Stimulated activated CD4-positive, alpha-beta T cell treated with anti-CD3 and anti-CD28 coated beads, Interleukin-2, amount 100 ng/mL, for 4 hours (primary cell): ENCODE results near the gene SDC4.

Source experiments
- DNase-seq: peaks from one replicate; pipeline ENCODE4 v3.0.0-alpha.2; 2020; ENCODE audit warnings: low read depth

SDC4 gene

DNA sequence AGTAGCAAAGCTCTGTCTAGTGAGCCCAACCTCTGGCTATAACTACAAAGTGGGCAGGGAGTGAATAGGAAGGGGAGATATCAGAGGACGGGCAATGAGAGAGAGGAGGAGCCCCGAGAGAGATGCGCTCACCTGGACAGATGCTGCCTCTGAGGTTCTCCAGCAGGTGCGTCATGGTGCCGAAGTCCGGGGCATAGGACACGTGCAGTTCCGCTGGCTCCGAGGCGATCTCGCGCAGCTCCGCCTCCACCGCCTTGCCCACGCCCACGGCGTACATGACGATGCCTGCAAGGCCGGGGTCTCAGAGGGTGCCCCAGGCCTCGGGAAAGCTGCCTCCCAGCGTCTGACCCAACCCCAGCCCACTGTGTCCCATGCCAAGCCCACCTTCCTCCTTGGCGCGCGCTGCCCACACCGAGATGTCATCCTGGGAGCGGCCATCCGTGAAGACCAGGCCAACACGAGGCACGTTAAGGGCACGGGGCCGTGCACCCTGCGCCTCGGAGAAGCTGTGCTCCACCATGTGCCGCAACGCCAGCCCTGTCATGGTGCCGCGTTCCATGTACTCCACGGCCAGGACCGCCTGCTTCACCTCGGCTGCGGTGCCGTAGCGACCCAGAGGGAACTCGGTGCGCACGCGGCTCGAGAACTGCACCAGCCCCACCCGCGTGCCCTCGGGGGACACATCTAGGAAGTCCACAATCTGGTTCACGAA, 50.3 kb downstream of the SDC4 start:
- no peak for DNase-seq

DNA sequence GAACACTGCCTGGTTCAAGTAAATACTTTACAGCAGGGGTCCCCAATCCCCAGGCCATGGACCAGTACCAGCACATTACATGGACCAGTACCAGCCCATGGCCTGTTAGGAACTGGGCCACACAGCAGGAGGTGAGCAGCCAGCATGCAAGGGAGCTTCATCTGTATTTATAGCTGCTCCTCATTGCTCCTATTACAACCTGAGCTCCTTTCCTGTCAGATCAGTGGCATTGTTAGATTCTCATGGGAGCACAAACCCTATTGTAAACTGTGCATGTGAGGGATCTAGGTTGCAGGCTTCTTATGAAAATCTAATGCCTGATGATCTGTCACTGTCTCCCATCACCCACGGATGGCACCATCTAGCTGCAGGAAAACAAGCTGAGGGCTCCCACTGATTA, 53.6 kb downstream of the SDC4 start:
- DNase-seq: no peak

DNA sequence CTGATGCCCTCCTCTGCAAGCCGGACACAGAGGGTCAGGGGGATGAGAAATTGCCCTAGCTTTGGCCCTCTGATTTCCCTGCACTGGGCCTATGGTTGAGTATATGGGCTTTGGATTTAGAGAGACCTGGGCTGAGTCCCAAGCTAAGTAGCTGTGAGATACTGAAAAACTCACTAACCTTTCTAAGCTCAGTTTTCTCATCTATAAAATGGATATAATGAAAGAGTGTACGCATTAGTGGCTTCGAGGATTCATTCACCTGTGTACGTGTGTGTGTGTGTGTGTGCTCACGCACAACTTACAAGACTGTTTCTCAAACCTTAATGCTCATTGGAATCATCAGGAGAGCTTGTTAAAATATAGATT, 54.2 kb downstream of the SDC4 start:
- no peak for DNase-seq

DNA sequence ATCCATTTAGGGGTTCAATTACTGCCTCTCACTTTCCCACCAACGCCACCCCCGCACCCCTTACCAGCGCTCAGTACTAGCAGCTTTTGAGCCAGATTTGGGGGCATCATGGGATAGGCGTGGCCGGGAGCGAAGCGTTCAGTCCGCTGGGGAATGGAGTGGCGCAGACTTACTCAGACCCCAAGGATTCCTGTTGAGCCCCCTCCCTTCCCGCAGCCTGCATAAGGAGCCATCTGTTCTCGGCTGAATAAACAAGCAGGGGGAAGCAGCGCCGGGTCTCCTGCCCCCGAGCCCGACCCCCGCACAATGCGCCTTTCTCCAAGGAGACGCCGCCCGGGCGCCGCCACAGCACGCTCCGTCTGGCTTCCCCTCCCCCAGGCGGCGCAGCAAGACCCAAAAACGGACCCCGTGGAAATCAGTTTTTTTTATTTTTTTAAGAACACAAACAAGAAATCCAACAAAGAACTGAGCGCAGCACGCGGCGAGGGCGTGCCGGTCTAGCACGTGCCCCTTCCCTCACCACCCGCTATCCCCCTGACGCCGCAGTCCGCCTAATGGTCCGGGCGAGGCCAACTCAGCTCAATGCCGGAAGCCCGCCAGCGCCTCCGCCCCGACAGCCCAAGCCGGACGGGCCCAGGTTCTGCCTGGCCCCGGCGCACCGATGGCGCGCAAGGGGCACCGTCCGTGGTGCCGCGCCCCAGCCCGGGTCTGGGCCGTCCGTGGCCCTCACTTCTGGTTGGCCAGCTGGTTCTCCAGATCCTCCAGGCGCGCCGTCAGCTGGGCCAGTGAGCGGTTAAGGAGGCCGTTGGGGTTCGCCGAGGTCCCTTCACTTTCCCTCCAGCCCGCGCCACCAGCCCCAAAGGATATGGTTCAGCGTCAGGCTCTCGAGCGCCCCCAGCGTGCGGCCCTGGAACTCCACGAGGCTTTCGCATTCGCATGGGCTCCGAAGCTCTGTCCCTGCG, 54.9 kb downstream of the SDC4 start:
- peak; percentile 71 for DNase-seq

DNA sequence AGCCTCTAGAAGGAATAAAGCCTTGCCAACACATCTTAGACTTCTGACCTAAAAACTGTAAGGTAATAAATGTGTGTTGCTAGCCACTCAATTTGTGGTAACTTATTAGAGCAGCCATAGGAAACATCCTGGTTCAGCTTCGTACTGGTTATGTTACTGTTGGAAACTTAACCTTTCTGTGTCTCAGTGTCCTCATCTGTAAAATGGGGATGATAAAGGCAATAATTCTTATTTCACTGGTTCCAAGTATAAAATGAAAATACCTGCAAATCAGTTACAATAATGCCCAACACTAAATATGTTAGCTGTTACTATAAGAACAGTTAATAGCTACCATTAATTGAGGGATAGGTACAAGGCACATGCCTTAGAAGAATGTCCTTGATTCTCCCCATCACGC, 55.9 kb downstream of the SDC4 start:
- no peak for DNase-seq

DNA sequence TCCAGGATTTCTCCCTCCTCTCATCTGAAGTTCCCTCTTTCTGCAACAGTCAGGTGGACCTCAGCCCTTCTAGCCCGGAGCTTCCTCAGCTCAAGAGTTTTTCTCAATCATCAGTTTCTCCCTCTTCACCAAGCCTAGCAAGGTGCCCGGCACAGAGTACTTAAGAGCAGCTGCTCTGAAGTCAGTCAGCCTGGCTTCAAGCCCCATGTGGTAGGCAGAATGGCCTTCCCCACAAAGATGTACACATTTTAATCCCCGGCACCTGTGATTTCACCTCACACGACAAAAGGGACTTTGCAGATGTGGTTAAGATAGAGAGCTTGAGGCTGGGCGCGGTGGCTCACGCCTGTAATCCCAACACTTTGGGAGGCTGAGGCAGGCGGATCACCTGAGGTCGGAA, 56.7 kb downstream of the SDC4 start:
- no peak for DNase-seq

DNA sequence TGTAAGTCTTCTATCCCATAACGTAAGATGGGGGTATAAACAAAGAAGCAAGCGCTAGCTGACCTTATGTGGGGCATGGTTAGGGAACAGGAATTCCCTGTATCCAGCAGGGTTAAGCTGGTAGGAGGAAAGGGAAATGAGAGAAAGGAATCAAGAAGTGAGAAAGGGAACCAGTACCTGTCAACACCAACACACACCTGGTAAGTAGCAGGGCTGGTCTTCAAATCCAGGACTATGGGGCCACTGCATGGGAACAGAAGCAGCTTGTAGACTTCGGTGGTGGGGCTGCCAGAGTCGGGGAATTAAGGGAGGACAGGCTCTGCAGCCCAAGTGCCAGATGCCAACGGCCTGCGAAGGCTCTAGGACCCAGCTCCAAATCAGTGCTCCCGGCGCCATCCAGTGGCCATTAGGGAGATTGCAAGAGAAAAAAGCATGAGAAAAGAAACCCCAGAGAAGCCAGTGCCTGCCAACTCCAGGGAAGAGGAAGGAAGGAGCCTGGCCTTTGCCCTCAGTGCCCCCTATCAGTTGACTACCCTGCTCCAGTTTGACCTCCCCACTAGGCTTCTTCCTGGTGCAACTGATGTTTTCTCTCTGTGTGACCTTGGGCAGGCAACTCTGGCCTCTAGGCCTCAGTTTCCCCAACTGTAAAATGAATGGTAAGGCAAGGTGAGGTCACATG, 57.4 kb downstream of the SDC4 start:
- peak; percentile 40 for DNase-seq

DNA sequence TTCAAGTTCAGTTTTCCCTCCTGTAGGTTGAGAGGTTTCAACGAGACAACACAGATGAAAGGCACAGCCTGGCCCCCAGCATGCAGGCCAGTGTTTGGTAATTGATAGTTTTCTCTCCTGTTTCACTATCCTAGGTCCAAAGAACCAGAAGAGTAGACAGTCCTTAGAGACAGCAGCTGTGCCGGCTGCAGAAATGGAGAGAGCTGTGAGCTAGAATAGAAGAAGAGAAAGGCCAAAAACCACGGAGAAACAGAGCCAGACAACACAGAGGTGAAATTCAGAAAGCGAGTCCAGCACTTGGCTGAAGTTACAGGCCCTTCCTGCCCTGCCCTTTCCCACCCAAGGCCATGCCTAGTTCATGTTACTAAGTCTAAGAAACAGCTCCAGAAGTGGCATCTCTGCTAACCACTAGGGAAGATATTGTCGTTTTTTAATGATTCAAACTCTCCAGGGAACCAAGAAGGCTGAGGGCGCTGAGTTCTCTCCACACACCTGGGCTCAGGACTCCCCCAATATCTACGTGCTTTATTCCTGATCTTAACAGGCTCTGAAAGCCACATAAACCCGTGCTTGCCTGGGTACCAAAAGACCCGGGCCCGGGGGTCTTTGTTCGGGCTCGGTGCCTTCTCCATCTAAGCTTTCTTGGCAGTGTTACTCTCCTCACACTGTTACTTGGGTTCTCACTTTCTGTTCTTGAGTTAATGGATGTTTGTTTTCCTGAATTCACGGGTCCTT, 58.1 kb downstream of the SDC4 start:
- DNase-seq: no peak

DNA sequence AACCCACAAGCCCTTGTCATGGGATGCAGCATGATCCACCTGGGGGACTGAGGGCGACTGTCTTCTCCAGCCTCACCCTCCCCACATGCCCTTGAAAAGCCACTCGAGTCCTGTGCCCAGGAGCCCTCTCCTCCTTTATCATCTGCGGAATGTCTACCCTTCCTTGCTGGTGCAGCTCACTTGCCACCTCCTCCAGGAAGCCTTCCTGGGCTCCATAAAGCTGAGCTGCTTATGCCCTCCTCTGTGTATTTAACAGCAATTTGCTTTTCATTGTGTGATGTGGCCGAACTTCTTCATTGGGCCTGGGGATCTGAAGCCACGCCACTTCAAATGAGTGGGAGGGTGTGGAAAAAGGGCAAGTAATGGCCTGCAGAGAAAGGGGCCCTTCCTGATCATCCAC, 59.4 kb downstream of the SDC4 start:
- no peak for DNase-seq

DNA sequence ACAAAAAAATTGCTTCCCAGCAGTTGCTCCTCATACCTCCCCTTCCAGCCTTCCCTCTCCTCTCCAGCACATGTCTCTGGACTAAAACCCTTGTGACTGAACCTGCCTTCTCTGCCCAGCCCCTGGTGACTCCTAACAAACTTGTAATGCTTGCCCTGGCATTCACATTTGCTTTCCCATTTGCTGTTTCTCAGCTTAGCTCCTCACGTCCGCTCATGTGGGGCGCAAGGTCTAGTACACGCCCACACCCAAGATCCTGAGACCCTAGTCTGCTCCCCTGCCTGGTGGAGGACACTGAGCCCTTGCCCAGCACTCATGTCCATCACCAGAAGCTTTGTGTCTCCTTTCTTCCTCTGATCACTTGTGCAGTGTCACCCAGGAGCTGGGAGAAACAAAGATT, 59.8 kb downstream of the SDC4 start:
- no peak for DNase-seq

DNA sequence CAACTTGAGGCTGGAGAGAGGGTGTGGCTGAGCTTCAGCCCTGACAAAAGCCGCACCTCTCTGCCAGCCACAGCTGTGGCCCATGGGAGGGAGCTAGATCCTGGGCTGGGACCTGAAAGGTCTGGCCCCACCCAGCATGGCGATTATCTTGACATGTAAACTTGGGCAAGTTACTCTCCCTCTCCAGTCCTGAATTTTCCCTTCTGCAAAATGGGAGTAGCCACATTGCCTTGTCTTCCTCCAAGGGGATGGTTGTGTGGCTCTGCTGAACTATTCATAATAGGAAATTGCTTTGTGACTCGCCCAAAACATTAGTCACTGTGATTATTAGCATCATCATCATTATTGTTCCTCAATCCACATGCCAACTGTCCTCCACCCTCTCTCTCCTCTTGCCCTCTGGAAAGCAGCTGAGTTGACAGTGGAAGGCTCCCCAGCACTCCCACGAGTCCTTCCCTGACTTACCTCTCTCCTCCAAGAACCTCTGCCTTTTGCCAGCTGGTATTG, 64.6 kb downstream of the SDC4 start:
- no peak for DNase-seq

DNA sequence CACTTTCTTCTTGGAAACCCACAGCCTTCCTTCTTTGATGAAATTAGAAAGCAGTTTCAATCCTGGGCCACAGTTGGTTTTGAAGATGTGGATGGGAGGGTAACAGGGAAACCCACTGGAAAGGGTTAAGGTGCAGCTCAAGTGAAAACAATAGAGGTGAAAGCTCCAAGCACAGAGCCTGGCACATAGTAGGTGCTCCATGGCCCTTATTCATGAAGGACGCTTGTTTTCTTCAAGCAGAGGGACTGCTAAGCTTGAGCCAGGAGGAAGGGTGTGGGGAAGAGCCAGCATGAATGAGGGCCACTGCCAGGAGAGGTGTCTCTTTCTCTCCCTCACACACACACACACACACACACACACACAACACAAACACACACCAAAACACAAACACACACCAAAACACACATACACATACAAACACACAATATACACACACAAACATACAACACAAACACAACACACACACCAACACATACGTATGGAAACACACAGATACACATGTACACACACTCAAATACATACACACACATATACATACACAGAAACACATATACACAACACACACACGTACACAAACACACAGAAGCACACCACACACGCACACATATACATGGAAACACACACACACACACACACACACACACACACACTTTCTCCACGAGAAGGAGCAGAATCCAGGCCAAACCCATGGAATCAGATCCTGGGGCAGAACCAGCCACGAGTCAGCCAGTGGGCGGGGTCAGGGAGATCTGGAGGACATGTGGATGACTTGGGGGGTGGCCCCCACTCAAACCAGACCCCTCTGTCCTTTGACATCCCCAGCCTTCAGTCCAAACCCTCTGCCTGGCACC, 65.3 kb downstream of the SDC4 start:
- DNase-seq: no peak

DNA sequence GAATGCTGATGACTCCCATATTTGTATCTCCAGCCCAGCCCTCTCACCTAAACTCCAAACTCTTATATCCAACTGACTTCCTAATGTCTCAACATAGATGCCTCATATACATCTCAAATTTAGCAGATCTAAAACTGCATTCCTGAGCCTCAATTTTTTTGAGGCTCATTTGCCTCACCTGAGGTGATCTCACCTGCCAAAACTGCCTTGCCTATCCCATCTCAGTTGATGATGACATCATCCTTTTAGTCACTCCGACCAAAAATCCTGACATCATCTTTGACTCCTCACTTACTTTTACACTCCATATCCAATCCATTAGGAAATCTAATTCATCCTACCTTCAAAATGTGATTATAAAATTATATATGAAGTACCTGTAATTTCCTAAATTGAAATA, 68.2 kb downstream of the SDC4 start:
- no peak for DNase-seq

DNA sequence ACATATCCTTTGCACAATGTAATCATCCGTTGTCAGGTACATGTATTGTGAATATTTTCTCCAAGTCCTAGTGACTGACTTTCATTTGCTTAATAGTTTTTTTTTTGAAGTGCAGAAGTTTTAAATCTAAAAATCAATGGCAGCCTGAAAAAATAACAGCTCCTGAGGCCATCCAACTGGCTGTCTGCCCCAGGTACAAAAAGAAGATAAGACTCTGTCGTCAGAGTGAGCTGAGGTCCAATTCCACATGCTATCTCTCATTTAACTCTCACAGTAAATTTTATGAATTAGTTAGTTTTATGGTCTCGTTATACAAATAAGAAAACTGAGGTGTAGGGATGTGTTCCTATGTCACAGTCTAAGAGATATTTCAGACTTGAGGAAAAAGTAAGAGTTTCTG, 72.9 kb downstream of the SDC4 start:
- no peak for DNase-seq
